ENCODE data around the gene DLGAP4.

The DLGAP4 gene

DNA sequence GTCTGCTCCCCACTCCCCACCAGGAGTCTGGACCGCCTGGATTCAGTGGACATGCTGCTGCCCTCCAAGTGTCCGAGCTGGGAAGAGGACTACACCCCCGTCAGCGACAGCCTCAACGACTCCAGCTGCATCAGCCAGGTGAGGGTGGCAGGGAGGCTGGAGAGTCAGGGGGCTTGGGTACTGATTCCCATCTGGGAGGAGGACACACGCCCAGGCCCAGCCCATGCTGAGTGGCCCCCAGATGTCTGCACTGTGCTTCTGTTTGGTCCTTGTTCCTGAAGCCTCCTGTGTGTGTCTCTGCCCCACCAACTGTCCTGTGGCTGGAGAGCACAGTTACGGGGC, 133.6 kb downstream of the DLGAP4 start:
- no peak overlapping the region for H3K4me3 ChIP-seq (ENCODE audit: low read depth, low read length)
- TF ChIP-seq CTCF (IDR thresholded peaks at IDR 0.05; ENCODE audit: low read depth, low read length) = 0 out of 2 replicates have a peak, but pooled peaks have one; percentile 9

DNA sequence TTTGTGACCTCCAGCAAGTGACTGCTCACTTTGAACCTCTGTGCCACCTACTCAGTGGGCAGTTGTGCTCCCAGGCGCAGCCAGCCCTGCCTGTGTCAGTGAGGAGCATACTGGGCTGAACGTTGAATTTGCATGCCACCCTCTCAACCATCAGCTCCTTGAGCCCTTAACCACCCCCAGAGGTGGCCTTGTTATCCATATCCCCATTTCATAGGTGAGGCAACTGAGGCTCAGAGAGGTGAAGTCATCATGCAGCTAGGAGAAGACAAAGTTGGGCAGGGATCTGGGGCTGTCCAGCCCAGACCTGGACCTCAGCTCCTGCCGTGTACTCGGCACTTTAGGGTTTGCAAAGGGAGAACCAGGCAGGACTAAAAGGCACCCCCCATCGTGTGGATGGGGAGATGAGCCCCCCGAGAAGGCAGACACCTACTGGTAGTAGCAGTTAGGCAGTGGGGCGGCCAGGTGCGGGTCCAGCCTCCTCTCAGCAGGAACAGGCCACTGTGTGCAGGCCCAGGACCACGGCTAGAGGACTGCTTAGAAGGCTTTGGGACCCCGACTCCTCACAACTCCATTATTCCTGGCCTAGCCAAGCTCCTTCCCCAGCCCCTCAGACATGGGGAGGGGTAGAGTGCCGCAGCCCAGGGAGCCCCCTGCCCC, 134.4 kb downstream of the DLGAP4 start:
- no peak overlapping the region for H3K4me3 ChIP-seq (ENCODE audit: low read depth, low read length)
- TF ChIP-seq CTCF (IDR thresholded peaks at IDR 0.05; ENCODE audit: low read depth, low read length) = no peak

GRCh38 chr20:36441027-36441414, 134.9 kb downstream of the DLGAP4 start:
- no peak for TF ChIP-seq CTCF (IDR thresholded peaks at IDR 0.05; ENCODE audit: low read depth, low read length)
- no peak overlapping the region for H3K4me3 ChIP-seq (ENCODE audit: low read depth, low read length)

GRCh38 chr20:36441416-36441815, 135.3 kb downstream of the DLGAP4 start:
- TF ChIP-seq CTCF (IDR thresholded peaks at IDR 0.05; ENCODE audit: low read depth, low read length) = no peak
- H3K4me3 ChIP-seq (ENCODE audit: low read depth, low read length) = no peak overlapping the region

- TF ChIP-seq CTCF (IDR thresholded peaks at IDR 0.05; ENCODE audit: low read depth, low read length) = no peak
- H3K4me3 ChIP-seq (ENCODE audit: low read depth, low read length) = no peak overlapping the region
Measured at GRCh38 chr20:36445847-36446246, 139.7 kb downstream of the DLGAP4 start.

DNA sequence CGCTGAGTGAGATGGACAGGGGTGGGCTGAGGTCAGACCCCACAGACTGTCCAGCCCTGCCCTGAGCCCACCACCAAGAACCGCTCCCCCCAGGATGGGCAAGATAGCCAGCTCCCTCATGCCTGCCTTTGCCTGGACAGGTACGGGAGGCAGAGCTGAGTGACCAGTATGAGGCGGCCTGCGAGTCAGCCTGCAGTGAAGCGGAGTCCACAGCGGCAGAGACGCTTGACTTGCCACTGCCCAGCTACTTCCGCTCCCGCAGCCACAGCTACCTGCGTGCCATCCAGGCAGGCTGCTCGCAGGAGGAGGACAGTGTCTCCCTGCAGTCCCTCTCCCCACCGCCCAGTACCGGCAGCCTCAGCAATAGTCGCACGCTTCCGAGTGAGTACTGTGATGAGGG, 140.4 kb downstream of the DLGAP4 start:
- TF ChIP-seq CTCF (IDR thresholded peaks at IDR 0.05; ENCODE audit: low read depth, low read length) = no peak
- H3K4me3 ChIP-seq (ENCODE audit: low read depth, low read length) = no peak overlapping the region

DNA sequence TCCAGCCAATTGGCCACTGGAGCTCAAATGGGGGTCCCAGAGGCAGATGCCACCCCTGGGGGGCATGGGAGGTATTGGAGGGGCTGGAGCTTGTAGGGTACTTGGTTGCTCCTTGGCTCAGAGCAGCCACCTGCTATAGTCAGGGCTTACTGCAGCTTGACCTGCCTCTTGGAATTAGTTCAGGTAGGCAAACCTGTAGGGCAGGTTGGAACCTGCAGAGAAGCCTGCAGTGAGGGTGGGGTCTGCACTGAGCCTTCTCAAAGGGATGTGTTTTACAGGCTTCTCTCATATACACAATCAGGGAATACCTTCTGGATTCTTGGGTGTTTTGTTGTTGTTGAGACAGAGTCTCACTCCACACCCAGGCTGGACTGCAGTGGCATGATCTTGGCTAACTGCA, 141.0 kb downstream of the DLGAP4 start:
- no peak for TF ChIP-seq CTCF (IDR thresholded peaks at IDR 0.05; ENCODE audit: low read depth, low read length)
- no peak overlapping the region for H3K4me3 ChIP-seq (ENCODE audit: low read depth, low read length)

Measured in WI38 (cell line).